Ishikawa (cell line): ENCODE results near the gene SCNN1B.

Source experiments
- CEBPB ChIP-seq: IDR thresholded peaks from 2 replicates; pipeline ENCODE4 v1.6.1; 2012
- CREB1 ChIP-seq: IDR thresholded peaks from 2 replicates; pipeline ENCODE4 v1.6.1; 2012; ENCODE audit warnings: low read depth
- EGR1 ChIP-seq: IDR thresholded peaks from 2 replicates; pipeline ENCODE4 v1.6.1; 2012
- FOXM1 ChIP-seq: IDR thresholded peaks from 2 replicates; pipeline ENCODE4 v1.6.1; 2012; ENCODE audit warnings: low read depth, borderline replicate concordance
- MAX ChIP-seq: IDR thresholded peaks from 2 replicates; pipeline ENCODE4 v1.6.1; 2012
- REST ChIP-seq: IDR thresholded peaks from 2 replicates; pipeline ENCODE4 v1.6.1; 2012; ENCODE audit warnings: low read depth, mild to moderate bottlenecking
- TAF1 ChIP-seq: IDR thresholded peaks from 2 replicates; pipeline ENCODE4 v1.6.1; 2012; ENCODE audit warnings: low read depth, mild to moderate bottlenecking
- TCF12 ChIP-seq: IDR thresholded peaks from 2 replicates; pipeline ENCODE4 v1.6.1; 2012; ENCODE audit warnings: low read depth
- TEAD4 ChIP-seq: IDR thresholded peaks from 2 replicates; pipeline ENCODE4 v1.6.1; 2012
- USF1 ChIP-seq: IDR thresholded peaks from 2 replicates; pipeline ENCODE4 v1.6.1; 2012
- ZBTB7A ChIP-seq: IDR thresholded peaks from 2 replicates; pipeline ENCODE4 v1.6.1; 2012; ENCODE audit warnings: low read depth

SCNN1B gene

GRCh38 chr16:23428351-23428750, 126.2 kb downstream of the SCNN1B start:
- no peak for TF ChIP-seq ZBTB7A
- no peak for TF ChIP-seq TAF1
- TF ChIP-seq CEBPB, result no peak
- TF ChIP-seq CREB1, result no peak
- no peak for TF ChIP-seq FOXM1
- TF ChIP-seq TCF12, result no peak
- TF ChIP-seq MAX, result no peak
- no peak for TF ChIP-seq REST
- TF ChIP-seq TEAD4, result no peak
- no peak for TF ChIP-seq USF1
- TF ChIP-seq EGR1, result no peak
